Ishikawa (cell line): ENCODE data around the gene AGO4.

ENCODE experiments used
- CEBPB ChIP-seq: IDR thresholded peaks from 2 replicates; pipeline ENCODE4 v1.6.1; 2012
- EGR1 ChIP-seq: IDR thresholded peaks from 2 replicates; pipeline ENCODE4 v1.6.1; 2012
- EP300 ChIP-seq: IDR thresholded peaks from 2 replicates; pipeline ENCODE4 v1.6.1; 2012; ENCODE audit warnings: borderline replicate concordance
- FOXM1 ChIP-seq: IDR thresholded peaks from 2 replicates; pipeline ENCODE4 v1.6.1; 2012; ENCODE audit warnings: low read depth, borderline replicate concordance
- NFIC ChIP-seq: IDR thresholded peaks from 2 replicates; pipeline ENCODE4 v1.6.1; 2012
- RAD21 ChIP-seq: IDR thresholded peaks from 2 replicates; pipeline ENCODE4 v1.6.1; 2012; ENCODE audit warnings: low read depth
- TAF1 ChIP-seq: IDR thresholded peaks from 2 replicates; pipeline ENCODE4 v1.6.1; 2012; ENCODE audit warnings: low read depth, mild to moderate bottlenecking
- TEAD4 ChIP-seq: IDR thresholded peaks from 2 replicates; pipeline ENCODE4 v1.6.1; 2012
- YY1 ChIP-seq: IDR thresholded peaks from 2 replicates; pipeline ENCODE4 v1.6.1; 2012; ENCODE audit warnings: low read depth
- ZBTB7A ChIP-seq: IDR thresholded peaks from 2 replicates; pipeline ENCODE4 v1.6.1; 2012; ENCODE audit warnings: low read depth
- TF ChIP-seq, protein P1 (sequence below): IDR thresholded peaks from 2 replicates; pipeline ENCODE4 v1.6.1; 2012
- TF ChIP-seq, protein P2 (sequence below): IDR thresholded peaks from 2 replicates; pipeline ENCODE4 v1.6.1; 2012; ENCODE audit warnings: low read depth, mild to moderate bottlenecking
- TF ChIP-seq, protein P3 (sequence below): IDR thresholded peaks from 2 replicates; pipeline ENCODE4 v1.6.1; 2012

Gene AGO4

DNA sequence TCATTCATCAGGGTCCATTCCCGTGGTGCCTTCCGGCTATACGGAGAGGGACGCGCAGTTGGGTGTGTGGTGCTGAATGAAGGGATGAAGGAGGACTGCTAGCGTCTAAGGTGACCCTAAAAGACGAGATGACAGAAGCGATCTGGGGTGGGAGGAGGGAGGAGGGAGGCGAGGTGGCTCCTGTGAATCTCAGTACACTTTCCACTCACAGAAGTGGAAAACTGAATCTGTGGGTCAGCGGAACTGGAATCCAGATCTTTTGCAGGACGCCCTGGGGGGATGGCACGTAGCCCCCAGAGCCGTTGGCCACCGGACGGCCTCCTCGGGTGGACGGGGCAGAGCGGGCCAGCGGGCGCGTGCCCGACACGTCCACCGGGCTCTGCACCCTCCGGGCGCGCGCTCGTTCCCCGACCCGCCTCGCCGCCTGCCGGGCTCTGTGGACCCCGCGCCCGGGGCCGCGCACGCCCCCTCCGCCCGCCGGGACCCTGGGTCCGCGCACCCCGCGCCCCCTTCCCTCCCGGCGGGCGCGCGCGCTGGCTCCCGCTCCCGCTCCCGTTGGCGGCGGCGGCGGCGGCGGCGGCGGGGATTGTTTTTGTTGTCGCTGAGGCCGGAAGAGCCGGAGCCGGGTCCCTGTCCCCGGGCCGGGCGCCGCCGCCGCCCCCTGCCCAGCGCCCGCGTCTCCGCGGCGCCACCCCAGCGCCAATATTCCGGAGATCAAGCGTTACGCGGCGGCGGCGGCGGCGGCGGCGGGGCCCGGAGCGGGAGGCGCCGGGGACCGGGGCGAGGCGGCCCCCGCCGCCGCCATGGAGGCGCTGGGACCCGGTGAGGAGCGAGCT, at the start of gene AGO4:
Gene AGO4, plus strand, starts transcription at position 403 of the 836 bp plus-strand sequence. Its CDS starts 401 bp downstream, at position 804.
- TF ChIP-seq ZBTB7A: peak; percentile 15; the same call in 1 of the 2 replicates
- TF ChIP-seq TAF1: no peak

DNA sequence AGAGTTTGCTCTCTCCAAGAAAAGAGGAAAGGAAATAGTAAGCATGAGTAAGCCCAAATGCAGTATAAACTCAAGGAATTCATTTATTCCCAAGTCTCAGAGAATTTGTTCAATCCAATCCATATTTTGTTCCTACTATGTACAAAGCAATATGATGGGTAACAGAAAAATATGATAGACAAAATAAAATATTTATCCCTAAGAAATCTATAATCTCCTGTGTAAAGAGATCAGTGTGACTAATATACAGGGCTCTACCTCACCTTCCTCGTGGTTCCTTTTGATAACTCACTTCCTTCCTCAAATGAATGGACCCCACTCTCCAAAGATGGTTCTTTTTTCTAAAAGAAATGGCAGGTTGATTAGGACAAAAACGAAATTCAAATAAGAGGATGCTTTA, 45.7 kb upstream of the AGO4 start:
- no peak for TF ChIP-seq TAF1
- no peak for TF ChIP-seq YY1
- no peak for TF ChIP-seq ZBTB7A
- TF ChIP-seq FOXM1: no peak
- TF ChIP-seq CEBPB: no peak
- TF ChIP-seq, protein P1, sequence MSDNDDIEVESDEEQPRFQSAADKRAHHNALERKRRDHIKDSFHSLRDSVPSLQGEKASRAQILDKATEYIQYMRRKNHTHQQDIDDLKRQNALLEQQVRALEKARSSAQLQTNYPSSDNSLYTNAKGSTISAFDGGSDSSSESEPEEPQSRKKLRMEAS: no peak

DNA sequence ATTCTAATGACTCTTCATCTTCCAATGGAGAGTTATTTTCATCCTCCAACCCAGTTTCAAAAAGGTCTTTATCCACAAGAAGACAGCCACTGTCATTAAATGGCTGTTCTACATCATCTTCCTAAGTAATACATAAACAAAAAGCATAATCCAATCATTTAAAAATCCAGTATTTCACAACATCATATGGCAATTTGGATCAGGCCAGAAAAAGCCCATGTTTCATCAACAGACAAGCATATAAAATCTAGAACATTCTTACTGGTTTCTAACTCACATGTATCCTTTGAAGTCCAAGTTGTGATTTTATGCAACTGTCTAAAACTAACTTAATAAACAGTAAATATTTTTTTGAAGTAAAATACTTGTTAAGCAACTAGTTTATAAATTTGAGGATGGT, 44.6 kb upstream of the AGO4 start:
- TF ChIP-seq EGR1 (no peak), TAF1 (no peak), FOXM1 (no peak), EP300 (no peak), TEAD4 (no peak)

DNA sequence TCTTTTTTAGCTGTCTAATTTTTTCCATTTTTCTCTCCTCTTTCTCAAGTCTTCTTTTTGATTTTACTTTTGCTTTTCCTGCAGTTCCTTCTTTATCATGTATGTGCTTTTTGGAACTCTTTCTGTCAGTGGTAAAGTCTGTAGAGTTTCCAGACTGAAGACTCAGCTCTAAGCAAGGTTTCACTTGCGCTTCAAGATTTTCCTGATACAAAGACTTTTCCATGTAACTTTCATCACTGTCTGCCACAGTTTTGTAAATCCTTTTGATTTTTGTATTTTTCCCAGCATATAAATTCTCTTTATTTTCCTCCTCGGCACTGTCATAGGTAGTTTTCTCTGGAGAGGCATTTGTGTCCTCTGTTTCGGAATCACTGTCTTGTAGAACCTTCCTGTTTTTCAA, 43.5 kb upstream of the AGO4 start:
- no peak for TF ChIP-seq EP300
- TF ChIP-seq, protein P2, sequence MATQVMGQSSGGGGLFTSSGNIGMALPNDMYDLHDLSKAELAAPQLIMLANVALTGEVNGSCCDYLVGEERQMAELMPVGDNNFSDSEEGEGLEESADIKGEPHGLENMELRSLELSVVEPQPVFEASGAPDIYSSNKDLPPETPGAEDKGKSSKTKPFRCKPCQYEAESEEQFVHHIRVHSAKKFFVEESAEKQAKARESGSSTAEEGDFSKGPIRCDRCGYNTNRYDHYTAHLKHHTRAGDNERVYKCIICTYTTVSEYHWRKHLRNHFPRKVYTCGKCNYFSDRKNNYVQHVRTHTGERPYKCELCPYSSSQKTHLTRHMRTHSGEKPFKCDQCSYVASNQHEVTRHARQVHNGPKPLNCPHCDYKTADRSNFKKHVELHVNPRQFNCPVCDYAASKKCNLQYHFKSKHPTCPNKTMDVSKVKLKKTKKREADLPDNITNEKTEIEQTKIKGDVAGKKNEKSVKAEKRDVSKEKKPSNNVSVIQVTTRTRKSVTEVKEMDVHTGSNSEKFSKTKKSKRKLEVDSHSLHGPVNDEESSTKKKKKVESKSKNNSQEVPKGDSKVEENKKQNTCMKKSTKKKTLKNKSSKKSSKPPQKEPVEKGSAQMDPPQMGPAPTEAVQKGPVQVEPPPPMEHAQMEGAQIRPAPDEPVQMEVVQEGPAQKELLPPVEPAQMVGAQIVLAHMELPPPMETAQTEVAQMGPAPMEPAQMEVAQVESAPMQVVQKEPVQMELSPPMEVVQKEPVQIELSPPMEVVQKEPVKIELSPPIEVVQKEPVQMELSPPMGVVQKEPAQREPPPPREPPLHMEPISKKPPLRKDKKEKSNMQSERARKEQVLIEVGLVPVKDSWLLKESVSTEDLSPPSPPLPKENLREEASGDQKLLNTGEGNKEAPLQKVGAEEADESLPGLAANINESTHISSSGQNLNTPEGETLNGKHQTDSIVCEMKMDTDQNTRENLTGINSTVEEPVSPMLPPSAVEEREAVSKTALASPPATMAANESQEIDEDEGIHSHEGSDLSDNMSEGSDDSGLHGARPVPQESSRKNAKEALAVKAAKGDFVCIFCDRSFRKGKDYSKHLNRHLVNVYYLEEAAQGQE: no peak
- no peak for TF ChIP-seq TAF1

DNA sequence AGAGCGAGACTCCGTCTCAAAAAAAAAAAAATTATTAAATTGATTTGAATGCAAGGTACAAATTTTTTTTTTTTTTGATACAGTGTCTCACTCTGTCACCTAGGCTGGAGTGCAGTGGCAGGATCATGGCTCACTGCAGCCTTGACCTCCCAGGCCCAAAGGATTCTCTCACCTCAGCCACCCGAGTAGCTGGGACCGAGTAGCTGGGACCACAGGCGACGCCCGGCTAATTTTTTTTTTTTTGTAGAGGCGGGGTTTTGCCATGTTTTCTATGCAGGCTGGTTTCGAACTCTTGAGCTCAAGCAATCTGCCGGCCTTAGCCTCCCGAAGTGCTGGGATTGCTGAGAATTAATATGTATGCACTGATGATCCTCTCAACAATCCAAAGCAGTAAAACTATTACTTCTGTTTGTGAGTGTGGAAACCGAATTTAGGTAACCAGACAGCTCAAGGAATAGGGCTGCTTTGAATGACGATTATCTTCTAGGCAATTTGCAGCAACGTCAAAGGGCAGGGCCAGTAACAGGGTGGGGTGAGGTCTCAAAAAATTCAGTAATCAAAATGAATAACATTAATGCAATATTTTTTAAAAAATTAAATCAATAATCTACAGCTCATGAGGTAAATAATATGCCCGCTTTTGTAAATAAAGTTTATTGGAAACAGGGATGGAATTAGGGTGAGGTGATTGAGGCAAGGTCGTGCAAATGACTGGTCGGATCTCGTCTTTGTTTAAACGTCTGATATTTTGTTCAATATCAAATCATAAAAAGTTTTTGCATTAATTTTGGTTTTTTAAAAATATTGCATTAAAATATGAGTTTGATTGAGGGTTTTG, 39.2 kb upstream of the AGO4 start:
- TF ChIP-seq, protein P2: no peak
- TF ChIP-seq EGR1 (no peak), TEAD4 (no peak), NFIC (no peak), RAD21 (no peak), FOXM1 (no peak), EP300 (no peak), CEBPB (no peak), TAF1 (no peak), YY1 (no peak)
- TF ChIP-seq, protein P3, sequence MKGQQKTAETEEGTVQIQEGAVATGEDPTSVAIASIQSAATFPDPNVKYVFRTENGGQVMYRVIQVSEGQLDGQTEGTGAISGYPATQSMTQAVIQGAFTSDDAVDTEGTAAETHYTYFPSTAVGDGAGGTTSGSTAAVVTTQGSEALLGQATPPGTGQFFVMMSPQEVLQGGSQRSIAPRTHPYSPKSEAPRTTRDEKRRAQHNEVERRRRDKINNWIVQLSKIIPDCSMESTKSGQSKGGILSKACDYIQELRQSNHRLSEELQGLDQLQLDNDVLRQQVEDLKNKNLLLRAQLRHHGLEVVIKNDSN: no peak
- TF ChIP-seq, protein P1: no peak

DNA sequence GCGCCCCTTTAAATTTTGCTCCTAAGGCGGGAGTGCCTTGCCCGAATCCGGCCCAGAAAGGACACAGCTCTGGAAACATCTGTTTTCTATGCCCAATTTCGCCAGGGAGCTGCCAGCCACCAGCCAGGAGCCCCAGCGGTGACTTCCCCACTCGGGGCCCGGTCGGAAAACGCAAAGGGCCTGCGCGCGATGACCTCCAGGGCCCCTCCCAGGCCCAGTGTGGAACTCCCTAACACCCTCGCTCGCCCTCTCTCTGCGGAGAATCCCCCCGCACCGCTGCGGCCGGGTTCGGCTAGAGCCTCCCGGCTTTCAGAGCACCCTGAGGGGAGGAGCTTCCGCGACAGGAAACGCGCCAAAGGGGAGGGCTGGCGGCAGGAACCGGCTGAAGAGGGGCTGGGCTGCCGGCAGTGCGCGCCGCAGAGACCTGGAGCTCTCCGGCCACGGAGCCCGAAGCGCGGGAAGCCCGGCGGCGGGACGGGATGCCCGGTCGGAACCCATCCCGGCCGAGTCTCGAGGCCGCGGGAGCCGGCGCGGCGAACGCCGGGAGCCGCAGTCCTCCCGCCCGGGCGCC, 38.5 kb upstream of the AGO4 start:
- TF ChIP-seq, protein P1: peak; percentile 27; the same call in 1 of the 2 replicates
- peak; percentile 21; the same call in 1 of the 2 replicates for TF ChIP-seq ZBTB7A
- TF ChIP-seq EGR1: no peak
- TF ChIP-seq TAF1: peak; percentile 58
